HCT116 (cell line): Measurements from ENCODE around the gene SLC25A44. TPM values are rescaled to one million over a fixed set of nuclear protein-coding genes. Genes with fewer than 3 reads are reported as not detected.

ENCODE experiments used
- ATAC-seq: fragments of 200-7000 bp; cut with Tn5 transposase; 2 replicates; pipeline ENCODE4 v1.9.1; 2020; ENCODE audit warnings: mild to moderate bottlenecking, moderate library complexity
- BruUV-seq: library from RNA; stranded (reverse); fragments of 400-500 nt; replicated peaks from 2 replicates; lab custom pipeline; 2021; lab: Mats Ljungman, UMichigan
- CTCF ChIA-PET: fragments of 300-600 bp; sonication (Branson Sonifier 250); formaldehyde crosslinking; loops from one replicate; lab custom pipeline; 2021; ENCODE audit warnings: antibody characterized with exemption; lab: Charles Lee
- POLR2A ChIA-PET: fragments of 300-600, 350-600 bp; sonication (Branson Sonifier 250); formaldehyde crosslinking; loops from one replicate; lab custom pipeline; 2021; ENCODE audit warnings: antibody characterized with exemption; lab: Charles Lee
- RAD21 ChIA-PET, 2 experiments: fragments of 300-600 bp; sonication (Branson Sonifier 250); formaldehyde crosslinking; loops; one replicate each; lab custom pipeline; 2023; ENCODE audit warnings: low total read pairs in 2 of 2; ENCODE audit not compliant: uncharacterized antibody in 2 of 2, unreplicated experiment in 2 of 2, low non-redundant PET in 1 of 2; lab: Charles Lee
- DNase-seq: peaks from one replicate; pipeline ENCODE4 v3.0.0-alpha.2; 2010; ENCODE audit warnings: low read depth, low spot score
- H2AFZ ChIP-seq: fragments of 200-600 bp; shearing (Covaris generic), sonication (generic); 2 replicates; pipeline ENCODE4 v1.6.1; 2017; ENCODE audit warnings: low read depth, mixed run types, mixed read lengths, antibody characterized with exemption, low read length; ENCODE audit not compliant: poor library complexity, severe bottlenecking
- H3K27ac ChIP-seq: 2 replicates; pipeline ENCODE4 v1.5.1; 2012; ENCODE audit warnings: low read depth, low read length
- H3K27me3 ChIP-seq: fragments of 200-600 bp; sonication (generic); 2 replicates; pipeline ENCODE4 v1.6.1; 2016; ENCODE audit warnings: mixed run types, low read length, mixed read lengths; ENCODE audit not compliant: insufficient read depth
- H3K36me3 ChIP-seq, 2 experiments: fragments of 200-500 bp in 1 of 2; fragments of 200-600 bp in 1 of 2; sonication (Bioruptor generic) in 1 of 2; sonication (generic) in 1 of 2; 2 replicates each; pipeline versions ENCODE4 v1.5.1 to v1.6.1; 2014 to 2016; ENCODE audit warnings: low read length in 2 of 2, inconsistent platforms in 1 of 2, mixed read lengths in 1 of 2, mixed run types in 1 of 2; ENCODE audit not compliant: insufficient read depth in 2 of 2, control insufficient read depth in 1 of 2
- H3K4me1 ChIP-seq, 2 experiments: fragments of 200-600 bp in 1 of 2; sonication (generic) in 1 of 2; 2 replicates each; pipeline versions ENCODE4 v1.5.1 to v1.6.1; 2012 to 2017; ENCODE audit warnings: low read length in 2 of 2, inconsistent platforms in 1 of 2, mild to moderate bottlenecking in 1 of 2, mixed read lengths in 1 of 2, mixed run types in 1 of 2, moderate library complexity in 1 of 2; ENCODE audit not compliant: insufficient read depth in 2 of 2, control insufficient read depth in 1 of 2
- H3K4me2 ChIP-seq: fragments of 200-600 bp; sonication (generic); 2 replicates; pipeline ENCODE4 v1.6.1; 2017; ENCODE audit warnings: mixed run types, low read length, mixed read lengths
- H3K4me3 ChIP-seq, 2 experiments: fragments of 200-600 bp in 1 of 2; sonication (generic) in 1 of 2; replicated peaks in 1 of 2; 2 replicates each; pipeline ENCODE4 v1.5.1; 2011 to 2016; ENCODE audit warnings: low read length in 2 of 2, control low read depth in 1 of 2, low read depth in 1 of 2, mild to moderate bottlenecking in 1 of 2, mixed read lengths in 1 of 2, mixed run types in 1 of 2
- H3K79me2 ChIP-seq: fragments of 200-600 bp; sonication (generic); 2 replicates; pipeline ENCODE4 v1.6.1; 2017; ENCODE audit warnings: mild to moderate bottlenecking, mixed run types, low read length, moderate library complexity, mixed read lengths; ENCODE audit not compliant: insufficient read depth
- H3K9ac ChIP-seq: fragments of 200-600 bp; sonication (generic); 2 replicates; pipeline ENCODE4 v1.6.1; 2016; ENCODE audit warnings: low read length, mixed read lengths
- H3K9me2 ChIP-seq: fragments of 200-600 bp; sonication (generic), shearing (Covaris generic); 2 replicates; pipeline ENCODE4 v1.6.1; 2017; ENCODE audit warnings: mixed run types, mild to moderate bottlenecking, moderate library complexity; ENCODE audit not compliant: insufficient read depth
- H3K9me3 ChIP-seq, 2 experiments: fragments of 200-500 bp in 1 of 2; fragments of 200-600 bp in 1 of 2; sonication (Bioruptor generic) in 1 of 2; sonication (generic) in 1 of 2; 2 replicates each; pipeline ENCODE4 v1.6.1; 2014 to 2017; ENCODE audit warnings: low read length in 2 of 2, mixed read lengths in 2 of 2, inconsistent platforms in 1 of 2, low read depth in 1 of 2, mild to moderate bottlenecking in 1 of 2, mixed run types in 1 of 2, moderate library complexity in 1 of 2; ENCODE audit not compliant: control insufficient read depth in 1 of 2, insufficient read depth in 1 of 2
- H4K20me1 ChIP-seq: fragments of 200-600 bp; sonication (generic), shearing (Covaris generic); 2 replicates; pipeline ENCODE4 v1.6.1; 2017; ENCODE audit warnings: mixed run types, mild to moderate bottlenecking, moderate library complexity; ENCODE audit not compliant: insufficient read depth
- EGR1 ChIP-seq: IDR thresholded peaks from 2 replicates; pipeline ENCODE4 v1.6.1; 2012; ENCODE audit warnings: low read depth
- ELF1 ChIP-seq: IDR thresholded peaks from 2 replicates; pipeline ENCODE4 v1.6.1; 2012; ENCODE audit warnings: low read depth, borderline replicate concordance
- FOSL1 ChIP-seq: IDR thresholded peaks from 2 replicates; pipeline ENCODE4 v1.6.1; 2012; ENCODE audit warnings: low read depth
- POLR2AphosphoS5 ChIP-seq: IDR thresholded peaks from 2 replicates; pipeline ENCODE4 v1.6.1; 2011; ENCODE audit warnings: mild to moderate bottlenecking, low read depth, low read length, moderate library complexity
- RAD21 ChIP-seq: IDR thresholded peaks from 2 replicates; pipeline ENCODE4 v1.6.1; 2012; ENCODE audit warnings: low read depth, mild to moderate bottlenecking
- REST ChIP-seq: IDR thresholded peaks from 2 replicates; pipeline ENCODE4 v1.6.1; 2012; ENCODE audit warnings: low read depth
- SRF ChIP-seq: IDR thresholded peaks from 2 replicates; pipeline ENCODE4 v1.6.1; 2012; ENCODE audit warnings: low read depth
- TCF7L2 ChIP-seq: IDR thresholded peaks from 2 replicates; pipeline ENCODE4 v1.7.0; 2011; ENCODE audit warnings: borderline replicate concordance, inconsistent platforms; ENCODE audit not compliant: insufficient read depth, insufficient read length; ENCODE audit errors: extremely low read depth
- YY1 ChIP-seq: IDR thresholded peaks from 2 replicates; pipeline ENCODE4 v1.6.1; 2011; ENCODE audit warnings: low read length, low read depth, moderate library complexity, mild to moderate bottlenecking; ENCODE audit not compliant: insufficient replicate concordance; ENCODE audit errors: extremely low read depth
- ZBTB33 ChIP-seq: IDR thresholded peaks from 2 replicates; pipeline ENCODE4 v1.6.1; 2011; ENCODE audit warnings: mild to moderate bottlenecking, low read length, moderate library complexity; ENCODE audit not compliant: insufficient replicate concordance; ENCODE audit errors: extremely low read depth
- ZNF274 ChIP-seq: fragments of 200-500 bp; sonication (Bioruptor generic); IDR thresholded peaks from 2 replicates; pipeline ENCODE4 v1.6.1; 2014; ENCODE audit warnings: mild to moderate bottlenecking, low read depth, low read length, inconsistent platforms
- intact Hi-C: fragments of 100-400 bp; cut with micrococcal nuclease; formaldehyde crosslinking; loops from 2 replicates; pipeline ENCODE4 v1.10.0; 2022
- total RNA-seq: library from RNA; stranded (reverse); gene quantifications from one replicate; pipeline ENCODE4 v1.2.1, GENCODE V29; 2021; ENCODE audit not compliant: unreplicated experiment
- TF ChIP-seq, protein P1 (sequence below): IDR thresholded peaks from 2 replicates; pipeline ENCODE4 v1.6.1; 2012

Gene SLC25A44
- total RNA-seq, 1 experiment from 2014 or later: 17.5 TPM

- no peak for TF ChIP-seq REST
- no peak for TF ChIP-seq ZBTB33
- TF ChIP-seq YY1: no peak
- no peak for TF ChIP-seq TCF7L2
- TF ChIP-seq, protein P1, sequence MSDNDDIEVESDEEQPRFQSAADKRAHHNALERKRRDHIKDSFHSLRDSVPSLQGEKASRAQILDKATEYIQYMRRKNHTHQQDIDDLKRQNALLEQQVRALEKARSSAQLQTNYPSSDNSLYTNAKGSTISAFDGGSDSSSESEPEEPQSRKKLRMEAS: no peak
Measured at GRCh38 chr1:156163712-156164111, 30.2 kb upstream of the SLC25A44 start (continued).

DNA sequence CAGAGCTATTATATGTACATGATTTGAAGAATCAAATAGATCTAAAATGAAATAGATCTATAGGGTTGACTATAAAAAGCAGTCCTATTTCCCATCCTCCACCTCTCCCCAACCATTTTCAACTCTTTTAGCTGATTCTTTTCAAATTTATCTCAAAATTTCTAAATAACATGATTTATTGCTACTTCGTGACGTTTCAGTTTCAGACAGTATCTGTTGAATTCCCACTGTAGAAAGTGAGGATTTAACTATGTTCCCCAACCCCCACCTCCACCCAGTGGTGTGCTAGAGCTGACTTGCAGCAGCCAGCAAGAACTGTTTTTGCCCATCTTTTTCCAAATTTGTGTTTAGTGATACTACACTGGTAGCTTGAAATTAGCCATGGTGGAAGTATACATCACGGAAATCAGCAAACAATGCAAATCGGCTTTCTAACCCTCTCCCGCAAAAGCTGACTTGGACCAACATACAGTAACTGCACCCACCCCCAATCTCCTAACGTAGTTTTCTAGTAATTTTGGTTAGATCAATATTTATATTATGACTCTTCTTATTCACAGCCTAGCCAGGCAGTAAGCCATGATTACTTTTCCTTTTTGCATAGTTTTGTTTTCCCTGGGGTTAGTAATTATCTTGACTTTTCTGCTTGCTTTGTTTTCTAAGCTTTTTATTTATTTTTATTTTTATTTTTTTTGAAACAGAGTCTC is 29.6 kb upstream of the SLC25A44 start:
- intact Hi-C loops: no loop called here
- H4K20me1 ChIP-seq: no peaks in the 10 kb centered on the region
- TF ChIP-seq EGR1: no peak
- no peak for TF ChIP-seq ZBTB33
- TF ChIP-seq ELF1: no peak
- TF ChIP-seq RAD21: no peak
- TF ChIP-seq SRF: no peak
- no peak for TF ChIP-seq ZNF274
- TF ChIP-seq YY1: no peak
- TF ChIP-seq POLR2AphosphoS5: no peak
- no peak for TF ChIP-seq FOSL1
- DNase-seq (no peak), ATAC-seq (no peak)
- ChIA-PET POLR2A (interaction anchor here (0.9 kb wide), 1 partner anchor 30 kb away, joined by 3 read pairs; the partner anchor contains the start of gene SLC25A44), CTCF (no interaction called here), RAD21 (no interaction called here)
- H3K79me2 ChIP-seq: no peaks in the 10 kb centered on the region
- no peaks in the 10 kb centered on the region for H3K4me1 ChIP-seq
- H3K27me3 ChIP-seq: no peaks in the 10 kb centered on the region
- H3K9me3 ChIP-seq: no peaks in the 10 kb centered on the region
- no peaks in the 10 kb centered on the region for H3K36me3 ChIP-seq
- H3K4me3 ChIP-seq: no peak overlapping the region
- no peak overlapping the region for H2AFZ ChIP-seq
- no peak overlapping the region for H3K27ac ChIP-seq
- H3K9me2 ChIP-seq: no peaks in the 10 kb centered on the region
- no TSS peak for BruUV-seq
- no peak overlapping the region for H3K9ac ChIP-seq
- H3K4me2 ChIP-seq: no peak overlapping the region
